K562 (cell line): ENCODE results near the gene CNMD. TPM values are rescaled to one million over a fixed set of nuclear protein-coding genes. Genes with fewer than 3 reads are reported as not detected.

Experiments
- ATAC-seq: fragments of 200-7000 bp; cut with Tn5 transposase; 3 replicates; pipeline ENCODE4 v1.9.1; 2020; ENCODE audit warnings: moderate library complexity
- BruUV-seq: library from RNA; stranded (reverse); fragments of 400-500 nt; replicated peaks from 2 replicates; lab custom pipeline; 2021; lab: Mats Ljungman, UMichigan
- CTCF ChIA-PET: fragments of 300-600 bp; formaldehyde crosslinking; extraction: SDS; loops from one replicate; lab custom pipeline; 2021; ENCODE audit warnings: low intra/inter-chr PET ratio; lab: Yijun Ruan, JAX
- POLR2A ChIA-PET: fragments of 300-600, 350-650 bp; sonication (Branson Sonifier 250); formaldehyde crosslinking; extraction: SDS; loops from one replicate; lab custom pipeline; 2021; ENCODE audit warnings: antibody characterized with exemption, inconsistent platforms; lab: Yijun Ruan, JAX
- DNase-seq, 4 experiments: peaks; one replicate each; pipeline versions ENCODE4 v3.0.0 to v3.0.0-alpha.2; 2011 to 2018; ENCODE audit warnings: low spot score in 3 of 4, mixed read lengths in 3 of 4; ENCODE audit errors: extremely low read depth in 1 of 4
- FAIRE-seq: peaks from 2 replicates; lab custom pipeline; 2011; peaks lifted over from hg19 to GRCh38; lab: Jason Lieb, UNC
- H2AFZ ChIP-seq: 2 replicates; pipeline ENCODE4 v1.6.0; 2011; ENCODE audit warnings: low read depth, low read length, control low read depth, inconsistent platforms
- H3K27ac ChIP-seq: fragments of 200-600 bp; 3 replicates; pipeline ENCODE4 v1.8.0; 2011; ENCODE audit warnings: low read depth, mild to moderate bottlenecking, control low read depth, inconsistent platforms, low read length, moderate library complexity, mixed read lengths; ENCODE audit errors: extremely low read depth
- H3K27me3 ChIP-seq, 2 experiments: fragments of 300-600 bp in 1 of 2; 2 replicates in 1 of 2; 3 replicates in 1 of 2; pipeline versions ENCODE4 v1.6.0 to v1.8.0; 2011; ENCODE audit warnings: inconsistent platforms in 2 of 2, low read length in 2 of 2, mild to moderate bottlenecking in 1 of 2, mixed read lengths in 1 of 2, moderate library complexity in 1 of 2; ENCODE audit not compliant: control insufficient read depth in 2 of 2, insufficient read depth in 2 of 2
- H3K36me3 ChIP-seq: fragments of 300-600 bp; 3 replicates; pipeline ENCODE4 v1.8.0; 2011; ENCODE audit warnings: mild to moderate bottlenecking, low read length, inconsistent platforms; ENCODE audit not compliant: control insufficient read depth, insufficient read depth
- H3K4me1 ChIP-seq, 2 experiments: fragments of 200-600 bp in 1 of 2; replicated peaks in 1 of 2; 2 replicates in 1 of 2; 3 replicates in 1 of 2; pipeline versions ENCODE4 v1.5.1 to v1.8.0; 2011; ENCODE audit warnings: inconsistent platforms in 2 of 2, low read length in 2 of 2, mild to moderate bottlenecking in 1 of 2, mixed read lengths in 1 of 2, moderate library complexity in 1 of 2; ENCODE audit not compliant: control insufficient read depth in 2 of 2, insufficient read depth in 2 of 2
- H3K4me2 ChIP-seq: 2 replicates; pipeline ENCODE4 v1.6.1; 2011; ENCODE audit warnings: low read length, control low read depth, inconsistent platforms, mixed read lengths; ENCODE audit not compliant: insufficient read depth
- H3K4me3 ChIP-seq: fragments of 200-600 bp; sonication (generic), shearing (Covaris generic); 2 replicates; pipeline ENCODE4 v1.5.1; 2016; ENCODE audit warnings: control low read depth, inconsistent platforms
- H3K79me2 ChIP-seq: fragments of 200-600 bp; 3 replicates; pipeline ENCODE4 v1.8.0; 2011; ENCODE audit warnings: low read length, inconsistent platforms; ENCODE audit not compliant: control insufficient read depth, insufficient read depth
- H3K9ac ChIP-seq, 2 experiments: 2 replicates each; pipeline versions ENCODE4 v1.6.0 to v1.6.1; 2011; ENCODE audit warnings: low read depth in 2 of 2, low read length in 2 of 2, control low read depth in 1 of 2, inconsistent platforms in 1 of 2, mild to moderate bottlenecking in 1 of 2, mixed read lengths in 1 of 2; ENCODE audit not compliant: insufficient read depth in 1 of 2
- H3K9me1 ChIP-seq: one replicate; pipeline ENCODE4 v1.6.0; 2011; ENCODE audit warnings: inconsistent platforms, mild to moderate bottlenecking, low read length, moderate library complexity; ENCODE audit not compliant: control insufficient read depth, insufficient read depth
- H3K9me3 ChIP-seq: replicated peaks from 2 replicates; pipeline ENCODE4 v1.5.1; 2011; ENCODE audit warnings: low read depth, low read length, inconsistent platforms; ENCODE audit not compliant: control insufficient read depth, insufficient read depth
- H4K20me1 ChIP-seq: replicated peaks from 2 replicates; pipeline ENCODE4 v1.6.1; 2011; ENCODE audit warnings: low read length, inconsistent platforms, mixed read lengths; ENCODE audit not compliant: control insufficient read depth, insufficient read depth
- BRD9 ChIP-seq: fragments of 450-650 bp; IDR thresholded peaks from 2 replicates; pipeline ENCODE4 v1.6.1; 2018; ENCODE audit warnings: low read depth; ENCODE audit not compliant: partially characterized antibody
- CCAR2 ChIP-seq: fragments of 200-400 bp; formaldehyde crosslinking; IDR thresholded peaks from 2 replicates; pipeline ENCODE4 v1.6.1; 2017; ENCODE audit warnings: mild to moderate bottlenecking, low read depth, low read length
- FOXO4 ChIP-seq: fragments of 450-650 bp; formaldehyde crosslinking; IDR thresholded peaks from 2 replicates; pipeline ENCODE4 v1.4.0; 2020; ENCODE audit warnings: mild to moderate bottlenecking, moderate library complexity
- HEY1 ChIP-seq: fragments of 250-450 bp; sonication (Bioruptor Pico); IDR thresholded peaks from 2 replicates; pipeline ENCODE4 v1.5.0; 2020; ENCODE audit warnings: mild to moderate bottlenecking, moderate library complexity, borderline replicate concordance
- IRF2 ChIP-seq: sonication (generic); formaldehyde crosslinking; IDR thresholded peaks from 2 replicates; pipeline ENCODE4 v1.8.1; 2022; ENCODE audit warnings: mild to moderate bottlenecking, missing genetic modification reagents
- JUN ChIP-seq, 2 experiments: sonication (generic) in 1 of 2; formaldehyde crosslinking in 1 of 2; IDR thresholded peaks; 2 replicates each; pipeline versions ENCODE4 v1.6.1 to v1.8.0; 2012 to 2022; ENCODE audit warnings: borderline replicate concordance in 2 of 2, mild to moderate bottlenecking in 2 of 2, improper control_type of control experiment in 1 of 2, low read depth in 1 of 2, low read length in 1 of 2, missing genetic modification reagents in 1 of 2
- JUNB ChIP-seq: fragments of 450-650 bp; formaldehyde crosslinking; conservative IDR thresholded peaks from 2 replicates; pipeline ENCODE4 v1.4.0; 2020; ENCODE audit warnings: mild to moderate bottlenecking
- OTX1 ChIP-seq: fragments of 450-650 bp; formaldehyde crosslinking; IDR thresholded peaks from 2 replicates; pipeline ENCODE4 v1.4.0; 2022; ENCODE audit warnings: mild to moderate bottlenecking
- RFX7 ChIP-seq: fragments of 250-450 bp; sonication (Bioruptor Pico); IDR thresholded peaks from 2 replicates; pipeline ENCODE4 v1.5.1; 2021; ENCODE audit warnings: mild to moderate bottlenecking
- SNRNP70 ChIP-seq: fragments of 200-400 bp; formaldehyde crosslinking; optimal IDR thresholded peaks from 2 replicates; pipeline ENCODE3; 2017; ENCODE audit warnings: low read depth, low read length
- SOX6 ChIP-seq: fragments of 450-650 bp; IDR thresholded peaks from 2 replicates; pipeline ENCODE4 v1.6.1; 2014; ENCODE audit warnings: mild to moderate bottlenecking
- TAL1 ChIP-seq: fragments of 450-650 bp; IDR thresholded peaks from 2 replicates; pipeline ENCODE4 v1.6.1; 2016; ENCODE audit warnings: mild to moderate bottlenecking
- ZC3H8 ChIP-seq: fragments of 450-650 bp; IDR thresholded peaks from 2 replicates; pipeline ENCODE4 v1.6.1; 2017
- ZNF134 ChIP-seq: fragments of 250-450 bp; sonication (Bioruptor Pico); conservative IDR thresholded peaks from 2 replicates; pipeline ENCODE4 v1.4.0; 2020
- ZNF384 ChIP-seq: IDR thresholded peaks from 2 replicates; pipeline ENCODE4 v1.6.1; 2012; ENCODE audit warnings: low read depth, low read length, improper control_type of control experiment
- WGBS: fragments of 100-300 bp; shearing (Covaris generic); methylation state at CpG from one replicate; pipeline ENCODE4 v1.1.6; 2016; ENCODE audit warnings: low coverage, mixed read lengths; ENCODE audit not compliant: insufficient coverage; ENCODE audit errors: missing lambda C conversion rate; 5-methylcytosine and 5-hydroxymethylcytosine counted together
- in situ Hi-C: fragments of 300-500 bp; cut with MboI; formaldehyde crosslinking; loops from 4 replicates; pipeline ENCODE4 v1.15.0; 2018; ENCODE audit warnings: inconsistent platforms, mixed read lengths
- intact Hi-C: fragments of 100-400 bp; cut with micrococcal nuclease; formaldehyde crosslinking; loops from 2 replicates; pipeline ENCODE4 v1.14.2; 2022
- polyA plus RNA-seq, 8 experiments: library from polyadenylated mRNA; depleted of rRNA in 4 of 8; stranded (reverse) in 5 of 8; unstranded in 3 of 8; fragments of >200 nt; fragmentation: Nextera tagmentation in 2 of 8; fragmentation: Illumina TruSeq in 1 of 8; extraction: Ambion mirVana in 2 of 8; extraction: Trizol in 1 of 8; gene quantifications; 2 replicates each; pipeline versions ENCODE4 v1.2.1 to v1.2.3, GENCODE V29; 2011 to 2014; ENCODE audit warnings: inconsistent platforms in 1 of 8, missing spikeins in 1 of 8
- total RNA-seq, 7 experiments: library from RNA; depleted of rRNA in 6 of 7; stranded (reverse); fragments of >200 nt in 6 of 7; fragmentation: Illumina TruSeq in 2 of 7; extraction: Trizol in 2 of 7; gene quantifications; 2 replicates each; pipeline versions ENCODE4 v1.2.1 to v1.2.3, GENCODE V29; 2011 to 2021; ENCODE audit warnings: low replicate concordance in 1 of 7
- TF ChIP-seq, protein P1 (sequence below): sonication (generic); formaldehyde crosslinking; IDR thresholded peaks from 2 replicates; pipeline ENCODE4 v1.8.1; 2023; ENCODE audit warnings: mild to moderate bottlenecking, missing genetic modification reagents
- TF ChIP-seq, protein P2 (sequence below): fragments of 250-450 bp; sonication (Bioruptor Pico); IDR thresholded peaks from 2 replicates; pipeline ENCODE4 v1.4.0; 2020; ENCODE audit warnings: mild to moderate bottlenecking, moderate library complexity

CNMD gene
- total and polyA plus RNA-seq, 9 of the 15 experiments (the other 6 are each of a cell fraction or from before 2014, with no cell fraction given): not detected

GRCh38 chr13:52746141-52746540 lies 6.5 kb upstream of the CNMD start (continued):
- TF ChIP-seq, protein P1, sequence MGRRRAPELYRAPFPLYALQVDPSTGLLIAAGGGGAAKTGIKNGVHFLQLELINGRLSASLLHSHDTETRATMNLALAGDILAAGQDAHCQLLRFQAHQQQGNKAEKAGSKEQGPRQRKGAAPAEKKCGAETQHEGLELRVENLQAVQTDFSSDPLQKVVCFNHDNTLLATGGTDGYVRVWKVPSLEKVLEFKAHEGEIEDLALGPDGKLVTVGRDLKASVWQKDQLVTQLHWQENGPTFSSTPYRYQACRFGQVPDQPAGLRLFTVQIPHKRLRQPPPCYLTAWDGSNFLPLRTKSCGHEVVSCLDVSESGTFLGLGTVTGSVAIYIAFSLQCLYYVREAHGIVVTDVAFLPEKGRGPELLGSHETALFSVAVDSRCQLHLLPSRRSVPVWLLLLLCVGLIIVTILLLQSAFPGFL: no peak
- no peak for TF ChIP-seq ZNF134 (CRISPR knock-in tag)
- TF ChIP-seq, all 486 proteins: peak for 0

DNA sequence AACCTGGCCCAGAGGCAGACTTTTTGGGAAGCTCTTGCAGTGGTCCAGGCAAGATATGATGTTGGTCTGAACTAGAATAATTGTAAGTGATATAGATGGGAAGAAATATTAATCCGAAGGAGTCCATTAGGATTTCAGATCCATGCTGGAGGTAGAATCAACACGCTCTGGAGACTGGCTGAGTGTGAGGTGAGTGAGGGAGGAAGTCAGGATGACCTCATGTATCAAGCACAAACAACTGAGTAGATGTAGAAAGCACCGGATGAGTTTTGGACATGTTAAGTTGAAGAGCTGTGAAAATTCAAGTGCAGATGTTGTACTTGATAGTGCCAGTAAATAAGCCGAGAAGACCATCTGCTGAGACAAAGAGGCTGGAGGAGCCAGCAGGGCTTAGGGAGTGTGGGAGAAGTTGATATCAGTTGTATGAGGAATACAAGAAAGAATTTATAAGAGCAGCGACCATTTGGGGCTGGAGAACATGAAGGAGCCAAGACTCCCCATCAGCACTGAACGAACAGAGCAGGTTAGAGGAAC lies 5.3 kb upstream of the CNMD start:
- ChIA-PET CTCF (no interaction called here), POLR2A (no interaction called here)
- no peaks in the 10 kb centered on the region for H3K9me3 ChIP-seq
- in situ Hi-C loops (no loop called here), intact Hi-C loops (no loop called here)
- no peaks in the 10 kb centered on the region for H3K9me1 ChIP-seq
- ATAC-seq (no peak), DNase-seq (no peak), FAIRE-seq (no peak)
- 0% methylated on average over 6 of the region's 6 CpGs for WGBS
- no peak overlapping the region for H3K4me3 ChIP-seq
- H3K36me3 ChIP-seq: no peaks in the 10 kb centered on the region
- no peak overlapping the region for H3K27ac ChIP-seq
- H4K20me1 ChIP-seq: no peaks in the 10 kb centered on the region
- H2AFZ ChIP-seq: no peak overlapping the region
- no peaks in the 10 kb centered on the region for H3K79me2 ChIP-seq
- no peak overlapping the region for H3K9ac ChIP-seq
- H3K27me3 ChIP-seq: peaks cover 3 to 8% of the 10 kb centered on the region in 2 experiments; a peak in 4 of 5 replicates
- H3K4me1 ChIP-seq: no peaks in the 10 kb centered on the region
- no TSS peak for BruUV-seq
- no peak overlapping the region for H3K4me2 ChIP-seq
- no peak for TF ChIP-seq TAL1
- TF ChIP-seq IRF2: no peak
- no peak for TF ChIP-seq JUN (IDR thresholded peaks at IDR 0.05; ENCODE audit: borderline replicate concordance, low read depth, low read length)
- TF ChIP-seq JUN (CRISPR knock-in tag; IDR thresholded peaks at IDR 0.05; ENCODE audit: borderline replicate concordance): no peak
- TF ChIP-seq ZC3H8: no peak
- no peak for TF ChIP-seq FOXO4 (CRISPR knock-in tag)
- TF ChIP-seq SNRNP70: no peak
- TF ChIP-seq JUNB: no peak
- TF ChIP-seq, protein P2, sequence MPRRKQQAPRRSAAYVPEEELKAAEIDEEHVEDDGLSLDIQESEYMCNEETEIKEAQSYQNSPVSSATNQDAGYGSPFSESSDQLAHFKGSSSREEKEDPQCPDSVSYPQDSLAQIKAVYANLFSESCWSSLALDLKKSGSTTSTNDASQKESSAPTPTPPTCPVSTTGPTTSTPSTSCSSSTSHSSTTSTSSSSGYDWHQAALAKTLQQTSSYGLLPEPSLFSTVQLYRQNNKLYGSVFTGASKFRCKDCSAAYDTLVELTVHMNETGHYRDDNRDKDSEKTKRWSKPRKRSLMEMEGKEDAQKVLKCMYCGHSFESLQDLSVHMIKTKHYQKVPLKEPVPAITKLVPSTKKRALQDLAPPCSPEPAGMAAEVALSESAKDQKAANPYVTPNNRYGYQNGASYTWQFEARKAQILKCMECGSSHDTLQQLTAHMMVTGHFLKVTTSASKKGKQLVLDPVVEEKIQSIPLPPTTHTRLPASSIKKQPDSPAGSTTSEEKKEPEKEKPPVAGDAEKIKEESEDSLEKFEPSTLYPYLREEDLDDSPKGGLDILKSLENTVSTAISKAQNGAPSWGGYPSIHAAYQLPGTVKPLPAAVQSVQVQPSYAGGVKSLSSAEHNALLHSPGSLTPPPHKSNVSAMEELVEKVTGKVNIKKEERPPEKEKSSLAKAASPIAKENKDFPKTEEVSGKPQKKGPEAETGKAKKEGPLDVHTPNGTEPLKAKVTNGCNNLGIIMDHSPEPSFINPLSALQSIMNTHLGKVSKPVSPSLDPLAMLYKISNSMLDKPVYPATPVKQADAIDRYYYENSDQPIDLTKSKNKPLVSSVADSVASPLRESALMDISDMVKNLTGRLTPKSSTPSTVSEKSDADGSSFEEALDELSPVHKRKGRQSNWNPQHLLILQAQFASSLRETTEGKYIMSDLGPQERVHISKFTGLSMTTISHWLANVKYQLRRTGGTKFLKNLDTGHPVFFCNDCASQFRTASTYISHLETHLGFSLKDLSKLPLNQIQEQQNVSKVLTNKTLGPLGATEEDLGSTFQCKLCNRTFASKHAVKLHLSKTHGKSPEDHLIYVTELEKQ (CRISPR knock-in tag): no peak
- no peak for TF ChIP-seq CCAR2
- no peak for TF ChIP-seq SOX6
- TF ChIP-seq OTX1: no peak
- no peak for TF ChIP-seq RFX7 (CRISPR knock-in tag)
- no peak for TF ChIP-seq ZNF384
- no peak for TF ChIP-seq BRD9
- no peak for TF ChIP-seq HEY1 (CRISPR knock-in tag)
